Lower leg skin (tissue), 4 donors: ENCODE data around the gene GNG7. TPM values are rescaled to one million over a fixed set of nuclear protein-coding genes. Genes with fewer than 3 reads are reported as not detected.

Experiments
- DNase-seq, 2 donors: peaks; one replicate each; pipeline ENCODE4 v3.0.0-alpha.2; 2019; ENCODE audit warnings: low spot score in 2 of 2
- H3K4me3 ChIP-seq: fragments of 200-600 bp; sonication (generic); 2 replicates; pipeline ENCODE4 v1.5.1; 2017; ENCODE audit warnings: mild to moderate bottlenecking, low read depth; ENCODE audit not compliant: poor library complexity, severe bottlenecking
- POLR2A ChIP-seq, 2 donors: fragments of 450-650 bp; IDR thresholded peaks; one replicate each; pipeline ENCODE4 v1.6.1; 2016 to 2017; ENCODE audit warnings: antibody characterized with exemption in 2 of 2, mild to moderate bottlenecking in 1 of 2, moderate library complexity in 1 of 2
- WGBS, 2 donors: methylation state at CpG; one replicate each; pipeline ENCODE4 v1.1.5; 2018; 5-methylcytosine and 5-hydroxymethylcytosine counted together
- intact Hi-C: fragments of 100-400 bp; cut with DNase I; formaldehyde crosslinking; loops from one replicate; pipeline ENCODE4 v1.15.0; 2023; ENCODE audit warnings: low total_unique reads
- total RNA-seq, 4 donors: library from RNA; depleted of rRNA; stranded (reverse); fragments of >200 nt; gene quantifications; one replicate each; pipeline ENCODE4 v1.1.0, GENCODE V29; 2016
- TF ChIP-seq, protein P1 (sequence below), 3 donors: fragments of 450-650 bp; IDR thresholded peaks; one replicate each; pipeline ENCODE4 v1.5.1; 2016; ENCODE audit warnings: antibody characterized with exemption in 3 of 3, mild to moderate bottlenecking in 3 of 3, moderate library complexity in 2 of 3

The GNG7 gene
- total RNA-seq, 4 donors from 2014 or later, result 0.59 to 3.4 (median 2.4) TPM

- DNase-seq, result no peak
- TF ChIP-seq, protein P1, sequence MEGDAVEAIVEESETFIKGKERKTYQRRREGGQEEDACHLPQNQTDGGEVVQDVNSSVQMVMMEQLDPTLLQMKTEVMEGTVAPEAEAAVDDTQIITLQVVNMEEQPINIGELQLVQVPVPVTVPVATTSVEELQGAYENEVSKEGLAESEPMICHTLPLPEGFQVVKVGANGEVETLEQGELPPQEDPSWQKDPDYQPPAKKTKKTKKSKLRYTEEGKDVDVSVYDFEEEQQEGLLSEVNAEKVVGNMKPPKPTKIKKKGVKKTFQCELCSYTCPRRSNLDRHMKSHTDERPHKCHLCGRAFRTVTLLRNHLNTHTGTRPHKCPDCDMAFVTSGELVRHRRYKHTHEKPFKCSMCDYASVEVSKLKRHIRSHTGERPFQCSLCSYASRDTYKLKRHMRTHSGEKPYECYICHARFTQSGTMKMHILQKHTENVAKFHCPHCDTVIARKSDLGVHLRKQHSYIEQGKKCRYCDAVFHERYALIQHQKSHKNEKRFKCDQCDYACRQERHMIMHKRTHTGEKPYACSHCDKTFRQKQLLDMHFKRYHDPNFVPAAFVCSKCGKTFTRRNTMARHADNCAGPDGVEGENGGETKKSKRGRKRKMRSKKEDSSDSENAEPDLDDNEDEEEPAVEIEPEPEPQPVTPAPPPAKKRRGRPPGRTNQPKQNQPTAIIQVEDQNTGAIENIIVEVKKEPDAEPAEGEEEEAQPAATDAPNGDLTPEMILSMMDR (IDR thresholded peaks at IDR 0.05), result no peak
- TF ChIP-seq POLR2A (IDR thresholded peaks at IDR 0.05), result no peak
- intact Hi-C loops, result no loop called here
- 0 to 1% methylated on average over 22 to 37 of the region's 100 CpGs for WGBS, 2 donors
- H3K4me3 ChIP-seq, result peak within 1 kb of the TSS; percentile 12
These were observed 18.5 kb upstream of the GNG7 start, which contains the start of gene DIRAS1 for GRCh38 chr19:2720777-2721569. DIRAS1 (minus strand) TSS chr19:2721372; CDS start chr19:2717806, 3,566 bp downstream.

- 1 to 4% methylated on average over 14 to 18 of the region's 37 CpGs for WGBS, 2 donors
- H3K4me3 ChIP-seq, result no peak overlapping the region
- TF ChIP-seq, protein P1 (IDR thresholded peaks at IDR 0.05), result no peak
- TF ChIP-seq POLR2A (IDR thresholded peaks at IDR 0.05), result no peak
- no peak for DNase-seq
- intact Hi-C loops, result no loop called here
These were observed 17.7 kb upstream of the GNG7 start for GRCh38 chr19:2719920-2720776.

GRCh38 chr19:2719232-2719735, 16.8 kb upstream of the GNG7 start:
- TF ChIP-seq, protein P1 (IDR thresholded peaks at IDR 0.05), result no peak
- no peak for TF ChIP-seq POLR2A (IDR thresholded peaks at IDR 0.05)
- 47 to 61% methylated on average over 7 of the region's 7 CpGs for WGBS, 2 donors
- no peak for DNase-seq
- H3K4me3 ChIP-seq, result no peak overlapping the region
- intact Hi-C loops, result no loop called here

GRCh38 chr19:2717638-2718541, 15.4 kb upstream of the GNG7 start:
- TF ChIP-seq, protein P1 (IDR thresholded peaks at IDR 0.05), result no peak
- no peak for TF ChIP-seq POLR2A (IDR thresholded peaks at IDR 0.05)
- no peak overlapping the region for H3K4me3 ChIP-seq
- 87 to 90% methylated on average over 52 of the region's 52 CpGs for WGBS, 2 donors
- DNase-seq, result no peak
- intact Hi-C loops, result no loop called here
